H1 (cell line): ENCODE data around the gene ERAS. TPM values are rescaled to one million over a fixed set of nuclear protein-coding genes. Genes with fewer than 3 reads are reported as not detected.

Source experiments
- CTCF ChIA-PET: fragments of 300-600 bp; sonication (Branson Sonifier 250); formaldehyde crosslinking; loops from one replicate; lab custom pipeline; 2021; ENCODE audit not compliant: partially characterized antibody; lab: Charles Lee
- POLR2A ChIA-PET: fragments of 300-600 bp; sonication (Branson Sonifier 250); formaldehyde crosslinking; loops from one replicate; lab custom pipeline; 2021; ENCODE audit warnings: inconsistent platforms; ENCODE audit not compliant: partially characterized antibody; lab: Charles Lee
- DNase-seq, 2 experiments: peaks; one replicate each; pipeline versions ENCODE4 v3.0.0 to v3.0.0-alpha.2; 2010 to 2022; ENCODE audit warnings: low spot score in 2 of 2, low read depth in 1 of 2, mixed read lengths in 1 of 2
- FAIRE-seq: peaks from 2 replicates; lab custom pipeline; 2011; peaks lifted over from hg19 to GRCh38; lab: Jason Lieb, UNC
- H2AFZ ChIP-seq: 2 replicates; pipeline ENCODE4 v1.8.1; 2012; ENCODE audit warnings: low read length, inconsistent platforms
- H2AK5ac ChIP-seq: 2 replicates; pipeline ENCODE4 v1.6.1; 2013; ENCODE audit warnings: low read depth, low read length
- H2BK120ac ChIP-seq: replicated peaks from 2 replicates; pipeline ENCODE3; 2013; ENCODE audit warnings: low read depth, low read length, inconsistent platforms
- H2BK12ac ChIP-seq: 2 replicates; pipeline ENCODE4 v1.6.1; 2013; ENCODE audit warnings: low read depth, low read length
- H2BK15ac ChIP-seq: 2 replicates; pipeline ENCODE4 v1.6.1; 2013; ENCODE audit warnings: low read length
- H2BK20ac ChIP-seq: 2 replicates; pipeline ENCODE4 v1.6.1; 2013; ENCODE audit warnings: low read length
- H2BK5ac ChIP-seq: 2 replicates; pipeline ENCODE4 v1.6.1; 2013; ENCODE audit warnings: low read depth, low read length
- H3K14ac ChIP-seq: 2 replicates; pipeline ENCODE4 v1.6.1; 2013; ENCODE audit warnings: inconsistent platforms; ENCODE audit not compliant: insufficient read length
- H3K18ac ChIP-seq: 2 replicates; pipeline ENCODE4 v1.6.1; 2013; ENCODE audit warnings: low read length; ENCODE audit errors: extremely low read depth
- H3K23ac ChIP-seq: 2 replicates; pipeline ENCODE4 v1.6.1; 2013; ENCODE audit warnings: inconsistent platforms; ENCODE audit not compliant: insufficient read length
- H3K23me2 ChIP-seq: 2 replicates; pipeline ENCODE4 v1.6.1; 2013; ENCODE audit warnings: low read depth, low read length
- H3K27ac ChIP-seq: 2 replicates; pipeline ENCODE4 v1.6.1; 2011; ENCODE audit warnings: low read depth, low read length, inconsistent platforms
- H3K27me3 ChIP-seq, 4 experiments: replicated peaks in 1 of 4; 1 replicate in 1 of 4; 2 replicates in 3 of 4; pipeline versions ENCODE4 v1.6.1 to v1.8.1; 2011 to 2013; ENCODE audit warnings: low read length in 3 of 4, mild to moderate bottlenecking in 3 of 4, inconsistent platforms in 2 of 4, mixed read lengths in 2 of 4, moderate library complexity in 1 of 4; ENCODE audit not compliant: control insufficient read depth in 3 of 4, insufficient read depth in 3 of 4; ENCODE audit errors: extremely low read depth in 1 of 4
- H3K36me3 ChIP-seq, 4 experiments: 2 replicates each; pipeline versions ENCODE4 v1.6.1 to v1.8.1; 2011 to 2013; ENCODE audit warnings: mild to moderate bottlenecking in 4 of 4, low read length in 3 of 4, moderate library complexity in 2 of 4, control low read depth in 1 of 4, inconsistent platforms in 1 of 4; ENCODE audit not compliant: insufficient read depth in 4 of 4, control insufficient read depth in 2 of 4
- H3K4ac ChIP-seq: replicated peaks from 2 replicates; pipeline ENCODE3; 2013; ENCODE audit warnings: low read length, low read depth, mixed read lengths, inconsistent platforms; ENCODE audit not compliant: insufficient read length
- H3K4me1 ChIP-seq, 4 experiments: replicated peaks in 1 of 4; 1 replicate in 1 of 4; 2 replicates in 3 of 4; pipeline versions ENCODE4 v1.6.1 to v1.8.1; 2011 to 2013; ENCODE audit warnings: low read length in 3 of 4, inconsistent platforms in 2 of 4, mixed read lengths in 1 of 4; ENCODE audit not compliant: insufficient read depth in 4 of 4, control insufficient read depth in 3 of 4
- H3K4me2 ChIP-seq, 2 experiments: 2 replicates each; pipeline versions ENCODE4 v1.6.1 to v1.8.1; 2011 to 2013; ENCODE audit warnings: low read depth in 2 of 2, low read length in 2 of 2, control low read depth in 1 of 2, inconsistent platforms in 1 of 2, mild to moderate bottlenecking in 1 of 2; ENCODE audit not compliant: insufficient read depth in 1 of 2
- H3K4me3 ChIP-seq, 4 experiments: fragments of 200-600, 300-600 bp in 1 of 4; sonication (generic), shearing (Covaris generic), sonication (Bioruptor Twin) in 1 of 4; 2 replicates each; pipeline versions ENCODE4 v1.5.1 to v1.8.1; 2011 to 2016; ENCODE audit warnings: low read length in 4 of 4, low read depth in 3 of 4, control low read depth in 2 of 4, inconsistent platforms in 2 of 4, mild to moderate bottlenecking in 2 of 4, mixed read lengths in 1 of 4, moderate library complexity in 1 of 4; ENCODE audit not compliant: insufficient read depth in 2 of 4; ENCODE audit errors: extremely low read depth in 1 of 4
- H3K56ac ChIP-seq: replicated peaks from 2 replicates; pipeline ENCODE3; 2013; ENCODE audit warnings: low read depth, mild to moderate bottlenecking, mixed read lengths, low read length, inconsistent platforms; ENCODE audit not compliant: insufficient read length
- H3K79me1 ChIP-seq: 2 replicates; pipeline ENCODE4 v1.6.1; 2013; ENCODE audit warnings: low read depth, low read length, control low read depth
- H3K79me2 ChIP-seq, 2 experiments: 2 replicates each; pipeline versions ENCODE4 v1.6.1 to v1.8.1; 2012 to 2013; ENCODE audit warnings: low read length in 2 of 2, mild to moderate bottlenecking in 2 of 2, inconsistent platforms in 1 of 2; ENCODE audit not compliant: insufficient read depth in 2 of 2, control insufficient read depth in 1 of 2
- H3K9ac ChIP-seq, 4 experiments: replicated peaks in 1 of 4; 1 replicate in 1 of 4; 2 replicates in 3 of 4; pipeline versions ENCODE4 v1.6.1 to v1.8.1; 2011 to 2013; ENCODE audit warnings: low read depth in 3 of 4, low read length in 3 of 4, control low read depth in 2 of 4, mild to moderate bottlenecking in 2 of 4, moderate library complexity in 2 of 4, inconsistent platforms in 1 of 4; ENCODE audit errors: extremely low read depth in 1 of 4
- H3K9me3 ChIP-seq, 2 experiments: 2 replicates each; pipeline versions ENCODE4 v1.6.1 to v1.8.1; 2012 to 2013; ENCODE audit warnings: mild to moderate bottlenecking in 2 of 2, moderate library complexity in 2 of 2, control low read depth in 1 of 2, inconsistent platforms in 1 of 2, low read depth in 1 of 2, low read length in 1 of 2, mixed read lengths in 1 of 2; ENCODE audit not compliant: insufficient read depth in 2 of 2
- H4K20me1 ChIP-seq, 2 experiments: replicated peaks in 1 of 2; 2 replicates each; pipeline versions ENCODE3 to v1.8.1; 2011 to 2013; ENCODE audit warnings: inconsistent platforms in 2 of 2, low read length in 2 of 2, mild to moderate bottlenecking in 1 of 2; ENCODE audit not compliant: insufficient read depth in 2 of 2, control insufficient read depth in 1 of 2
- H4K5ac ChIP-seq: 2 replicates; pipeline ENCODE4 v1.6.1; 2013; ENCODE audit warnings: low read length, low read depth, mixed read lengths, inconsistent platforms; ENCODE audit not compliant: insufficient read length
- H4K8ac ChIP-seq: 2 replicates; pipeline ENCODE4 v1.8.0; 2013; ENCODE audit warnings: mild to moderate bottlenecking, moderate library complexity, low read length, inconsistent platforms; ENCODE audit not compliant: insufficient read depth; ENCODE audit errors: extremely low read depth
- H4K91ac ChIP-seq: replicated peaks from 2 replicates; pipeline ENCODE3; 2013; ENCODE audit warnings: low read length, mixed read lengths, inconsistent platforms; ENCODE audit not compliant: insufficient read length
- HDAC2 ChIP-seq, 2 experiments: fragments of 300-600 bp in 1 of 2; sonication (generic) in 1 of 2; IDR thresholded peaks; 2 replicates each; pipeline ENCODE4 v1.6.1; 2011 to 2012; ENCODE audit warnings: low read depth in 2 of 2, low read length in 2 of 2, mild to moderate bottlenecking in 2 of 2, moderate library complexity in 2 of 2, borderline replicate concordance in 1 of 2, inconsistent platforms in 1 of 2
- HDAC6 ChIP-seq: IDR thresholded peaks from one replicate; pipeline ENCODE4 v1.7.1; 2012; ENCODE audit warnings: low read depth, mild to moderate bottlenecking, inconsistent platforms, low read length, moderate library complexity
- KDM4A ChIP-seq: IDR thresholded peaks from one replicate; pipeline ENCODE4 v1.7.1; 2012; ENCODE audit warnings: low read depth, mild to moderate bottlenecking, moderate library complexity, low read length, inconsistent platforms; ENCODE audit not compliant: severe bottlenecking
- SRF ChIP-seq: IDR thresholded peaks from 2 replicates; pipeline ENCODE4 v1.6.1; 2011; ENCODE audit warnings: mild to moderate bottlenecking, low read depth, low read length, moderate library complexity
- USF2 ChIP-seq: IDR thresholded peaks from 2 replicates; pipeline ENCODE4 v1.6.1; 2011; ENCODE audit warnings: low read length, improper control_type of control experiment
- WGBS, 2 experiments: shearing (Covaris generic) in 1 of 2; methylation state at CpG; one replicate each; pipeline versions ENCODE4 v1.1.6 to v1.1.7; 2013 to 2015; ENCODE audit warnings: low lambda C conversion rate in 2 of 2, mixed read lengths in 2 of 2, inconsistent platforms in 1 of 2, low coverage in 1 of 2, missing lambda C conversion rate in 1 of 2; ENCODE audit not compliant: insufficient replicate concordance in 2 of 2, insufficient coverage in 1 of 2, insufficient read length in 1 of 2; ENCODE audit errors: extremely low coverage in 1 of 2, missing lambda C conversion rate in 1 of 2; 5-methylcytosine and 5-hydroxymethylcytosine counted together
- polyA plus RNA-seq, 7 experiments: library from polyadenylated mRNA; depleted of rRNA in 3 of 7; stranded (reverse) in 5 of 7; unstranded in 2 of 7; fragments of >200 nt in 5 of 7; fragments of 200-250 nt in 2 of 7; gene quantifications; 1 replicate in 5 of 7; 2 replicates in 1 of 7; 4 replicates in 1 of 7; pipeline versions ENCODE4 v1.2.1 to v1.2.3, GENCODE V29; 2011 to 2013; ENCODE audit warnings: missing spikeins in 2 of 7, mixed read lengths in 2 of 7
- total RNA-seq: library from RNA; stranded (reverse); fragmentation: NEBNext Ultra II Directional; extraction: Animal tissue kit (Norgen Biotek cat#: 25700); gene quantifications from 2 replicates; pipeline ENCODE4 v1.2.1, GENCODE V29; 2021

Gene ERAS
- total and polyA plus RNA-seq, 2 of the 8 experiments (the other 6 are each of a cell fraction or from before 2014, with no cell fraction given): 0.70 TPM; not detected in 1

- Histone ChIP-seq H3K4me3 (no peak overlapping the region), H3K27me3 (no peaks in the 10 kb centered on the region), H4K20me1 (peaks cover 0 to 2% of the 10 kb centered on the region in 2 experiments), H2BK5ac (no peak overlapping the region), H3K23ac (no peak overlapping the region), H4K5ac (no peak overlapping the region), H3K36me3 (peaks cover 0 to 9% (median 4%) of the 10 kb centered on the region in 4 experiments; a peak in 4 of 8 replicates), H3K27ac (no peak overlapping the region), H3K18ac (no peak overlapping the region), H3K4me1 (no peaks in the 10 kb centered on the region), H2BK20ac (no peak overlapping the region), H4K91ac (no peak overlapping the region), H3K4ac (no peak overlapping the region), H3K9me3 (no peaks in the 10 kb centered on the region), H3K79me2 (no peaks in the 10 kb centered on the region), H3K56ac (no peak overlapping the region), H2AFZ (no peak overlapping the region), H4K8ac (no peak overlapping the region), H3K9ac (no peak overlapping the region), H2AK5ac (no peak overlapping the region), H3K23me2 (no peaks in the 10 kb centered on the region), H3K14ac (no peak overlapping the region), H2BK15ac (no peak overlapping the region), H2BK12ac (no peak overlapping the region), H3K4me2 (no peak overlapping the region), H2BK120ac (no peak overlapping the region), H3K79me1 (no peaks in the 10 kb centered on the region)
- DNase-seq: no peak
- no peak for FAIRE-seq
- ChIA-PET CTCF (no interaction called here), POLR2A (interaction anchor here (1.9 kb wide), 1 partner anchor 17 kb away, joined by 4 read pairs; the partner anchor contains the start of gene HDAC6)
- 91% methylated on average over 4 of the region's 4 CpGs; no CpG with 5 or more reads in 1 of the 2 experiments for WGBS, 2 experiments
- TF ChIP-seq KDM4A (no peak), HDAC2 (IDR thresholded peaks at IDR 0.05; ENCODE audit: borderline replicate concordance in 1 of 2, low read depth in 2 of 2, low read length in 2 of 2) (no peak), HDAC6 (no peak), USF2 (no peak), SRF (no peak)
Measured at GRCh38 chrX:48818866-48819265, 7.4 kb upstream of the ERAS start.
